ENCODE measurements around the gene C10orf53. TPM values are rescaled to one million over a fixed set of nuclear protein-coding genes. Genes with fewer than 3 reads are reported as not detected.

The C10orf53 gene
- total RNA-seq, 1 donor from 2014 or later = not detected

- Mint-ChIP-seq H3K36me3 (ENCODE audit: low read depth) (peaks cover 3% of the 10 kb centered on the region), H3K4me1 (ENCODE audit: low read depth) (no peaks in the 10 kb centered on the region), H3K27me3 (ENCODE audit: low read depth) (peaks cover 6% of the 10 kb centered on the region), H3K9me3 (ENCODE audit: low read depth) (peaks cover 12% of the 10 kb centered on the region), H3K27ac (ENCODE audit: unreplicated experiment) (no peak overlapping the region), H3K4me3 (ENCODE audit: unreplicated experiment) (no peak overlapping the region)
- no peak for TF ChIP-seq CTCF (IDR thresholded peaks at IDR 0.05)
- DNase-seq (ENCODE audit: low spot score) = no peak
These were observed 17.2 kb upstream of the C10orf53 start for GRCh38 chr10:49662169-49662830.

GRCh38 chr10:49663596-49663995, 15.9 kb upstream of the C10orf53 start:
- no peak overlapping the region for H3K4me3 Mint-ChIP-seq (ENCODE audit: unreplicated experiment)
- no peaks in the 10 kb centered on the region for H3K4me1 Mint-ChIP-seq (ENCODE audit: low read depth)
- no peak for TF ChIP-seq CTCF (IDR thresholded peaks at IDR 0.05)
- H3K27me3 Mint-ChIP-seq (ENCODE audit: low read depth) = peaks cover 14% of the 10 kb centered on the region
- peaks cover 3% of the 10 kb centered on the region for H3K36me3 Mint-ChIP-seq (ENCODE audit: low read depth)
- no peak for DNase-seq (ENCODE audit: low spot score)
- no peak overlapping the region for H3K27ac Mint-ChIP-seq (ENCODE audit: unreplicated experiment)
- peaks cover 11% of the 10 kb centered on the region for H3K9me3 Mint-ChIP-seq (ENCODE audit: low read depth)

- no peak overlapping the region for H3K27ac Mint-ChIP-seq (ENCODE audit: unreplicated experiment)
- no peak for TF ChIP-seq CTCF (IDR thresholded peaks at IDR 0.05)
- H3K9me3 Mint-ChIP-seq (ENCODE audit: low read depth) = peaks cover 5% of the 10 kb centered on the region
- DNase-seq (ENCODE audit: low spot score) = no peak
- no peak overlapping the region for H3K4me3 Mint-ChIP-seq (ENCODE audit: unreplicated experiment)
- H3K4me1 Mint-ChIP-seq (ENCODE audit: low read depth) = no peaks in the 10 kb centered on the region
- H3K36me3 Mint-ChIP-seq (ENCODE audit: low read depth) = no peaks in the 10 kb centered on the region
- H3K27me3 Mint-ChIP-seq (ENCODE audit: low read depth) = peaks cover 17% of the 10 kb centered on the region
These were observed 15.2 kb upstream of the C10orf53 start for GRCh38 chr10:49664006-49664841.

GRCh38 chr10:49664842-49665355, 14.6 kb upstream of the C10orf53 start:
- Mint-ChIP-seq H3K4me1 (ENCODE audit: low read depth) (no peaks in the 10 kb centered on the region), H3K27ac (ENCODE audit: unreplicated experiment) (no peak overlapping the region), H3K9me3 (ENCODE audit: low read depth) (peaks cover 1% of the 10 kb centered on the region), H3K4me3 (ENCODE audit: unreplicated experiment) (no peak overlapping the region), H3K36me3 (ENCODE audit: low read depth) (no peaks in the 10 kb centered on the region), H3K27me3 (ENCODE audit: low read depth) (peaks cover 21% of the 10 kb centered on the region)
- no peak for TF ChIP-seq CTCF (IDR thresholded peaks at IDR 0.05)
- DNase-seq (ENCODE audit: low spot score) = no peak

- H3K4me1 Mint-ChIP-seq (ENCODE audit: low read depth) = no peaks in the 10 kb centered on the region
- TF ChIP-seq CTCF (IDR thresholded peaks at IDR 0.05) = no peak
These were observed 13.3 kb upstream of the C10orf53 start for GRCh38 chr10:49666054-49666615.

More at GRCh38 chr10:49666054-49666615, 13.3 kb upstream of the C10orf53 start:
- H3K27ac Mint-ChIP-seq (ENCODE audit: unreplicated experiment) = no peak overlapping the region
- no peak for DNase-seq (ENCODE audit: low spot score)
- H3K9me3 Mint-ChIP-seq (ENCODE audit: low read depth) = peaks cover 6% of the 10 kb centered on the region
- no peaks in the 10 kb centered on the region for H3K36me3 Mint-ChIP-seq (ENCODE audit: low read depth)
- H3K27me3 Mint-ChIP-seq (ENCODE audit: low read depth) = peaks cover 25% of the 10 kb centered on the region
- H3K4me3 Mint-ChIP-seq (ENCODE audit: unreplicated experiment) = no peak overlapping the region

Data from chondrocyte (in vitro differentiated cells).